ENCODE data around the gene PTPRN. TPM values are rescaled to one million over a fixed set of nuclear protein-coding genes. Genes with fewer than 3 reads are reported as not detected.

Gene PTPRN
- total and polyA plus RNA-seq, 9 of the 15 experiments (the other 6 are each of a cell fraction or from before 2014, with no cell fraction given) = 0.15 to 2.4 (median 0.43) TPM; not detected in 1

DNA sequence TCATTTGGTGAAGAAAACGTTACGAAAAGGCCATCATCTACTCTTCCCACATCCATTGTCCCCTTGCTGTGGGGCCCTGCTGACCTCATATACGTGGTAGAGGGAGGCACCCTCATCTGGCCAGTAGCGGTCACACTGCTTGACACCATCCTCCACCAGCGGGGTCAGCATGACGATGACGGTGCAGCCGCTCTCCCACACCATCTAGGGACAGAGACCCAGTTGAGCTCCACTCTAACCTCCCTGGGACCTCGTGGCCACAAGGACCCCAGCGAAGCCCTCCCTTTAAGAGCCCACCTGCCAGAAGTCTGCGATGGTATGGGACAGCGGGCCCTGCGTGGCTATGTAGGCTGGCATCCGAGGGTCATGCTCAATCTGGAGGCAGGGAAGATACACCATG is 13.1 kb downstream of the PTPRN start (continued):
- TF ChIP-seq, protein P1, sequence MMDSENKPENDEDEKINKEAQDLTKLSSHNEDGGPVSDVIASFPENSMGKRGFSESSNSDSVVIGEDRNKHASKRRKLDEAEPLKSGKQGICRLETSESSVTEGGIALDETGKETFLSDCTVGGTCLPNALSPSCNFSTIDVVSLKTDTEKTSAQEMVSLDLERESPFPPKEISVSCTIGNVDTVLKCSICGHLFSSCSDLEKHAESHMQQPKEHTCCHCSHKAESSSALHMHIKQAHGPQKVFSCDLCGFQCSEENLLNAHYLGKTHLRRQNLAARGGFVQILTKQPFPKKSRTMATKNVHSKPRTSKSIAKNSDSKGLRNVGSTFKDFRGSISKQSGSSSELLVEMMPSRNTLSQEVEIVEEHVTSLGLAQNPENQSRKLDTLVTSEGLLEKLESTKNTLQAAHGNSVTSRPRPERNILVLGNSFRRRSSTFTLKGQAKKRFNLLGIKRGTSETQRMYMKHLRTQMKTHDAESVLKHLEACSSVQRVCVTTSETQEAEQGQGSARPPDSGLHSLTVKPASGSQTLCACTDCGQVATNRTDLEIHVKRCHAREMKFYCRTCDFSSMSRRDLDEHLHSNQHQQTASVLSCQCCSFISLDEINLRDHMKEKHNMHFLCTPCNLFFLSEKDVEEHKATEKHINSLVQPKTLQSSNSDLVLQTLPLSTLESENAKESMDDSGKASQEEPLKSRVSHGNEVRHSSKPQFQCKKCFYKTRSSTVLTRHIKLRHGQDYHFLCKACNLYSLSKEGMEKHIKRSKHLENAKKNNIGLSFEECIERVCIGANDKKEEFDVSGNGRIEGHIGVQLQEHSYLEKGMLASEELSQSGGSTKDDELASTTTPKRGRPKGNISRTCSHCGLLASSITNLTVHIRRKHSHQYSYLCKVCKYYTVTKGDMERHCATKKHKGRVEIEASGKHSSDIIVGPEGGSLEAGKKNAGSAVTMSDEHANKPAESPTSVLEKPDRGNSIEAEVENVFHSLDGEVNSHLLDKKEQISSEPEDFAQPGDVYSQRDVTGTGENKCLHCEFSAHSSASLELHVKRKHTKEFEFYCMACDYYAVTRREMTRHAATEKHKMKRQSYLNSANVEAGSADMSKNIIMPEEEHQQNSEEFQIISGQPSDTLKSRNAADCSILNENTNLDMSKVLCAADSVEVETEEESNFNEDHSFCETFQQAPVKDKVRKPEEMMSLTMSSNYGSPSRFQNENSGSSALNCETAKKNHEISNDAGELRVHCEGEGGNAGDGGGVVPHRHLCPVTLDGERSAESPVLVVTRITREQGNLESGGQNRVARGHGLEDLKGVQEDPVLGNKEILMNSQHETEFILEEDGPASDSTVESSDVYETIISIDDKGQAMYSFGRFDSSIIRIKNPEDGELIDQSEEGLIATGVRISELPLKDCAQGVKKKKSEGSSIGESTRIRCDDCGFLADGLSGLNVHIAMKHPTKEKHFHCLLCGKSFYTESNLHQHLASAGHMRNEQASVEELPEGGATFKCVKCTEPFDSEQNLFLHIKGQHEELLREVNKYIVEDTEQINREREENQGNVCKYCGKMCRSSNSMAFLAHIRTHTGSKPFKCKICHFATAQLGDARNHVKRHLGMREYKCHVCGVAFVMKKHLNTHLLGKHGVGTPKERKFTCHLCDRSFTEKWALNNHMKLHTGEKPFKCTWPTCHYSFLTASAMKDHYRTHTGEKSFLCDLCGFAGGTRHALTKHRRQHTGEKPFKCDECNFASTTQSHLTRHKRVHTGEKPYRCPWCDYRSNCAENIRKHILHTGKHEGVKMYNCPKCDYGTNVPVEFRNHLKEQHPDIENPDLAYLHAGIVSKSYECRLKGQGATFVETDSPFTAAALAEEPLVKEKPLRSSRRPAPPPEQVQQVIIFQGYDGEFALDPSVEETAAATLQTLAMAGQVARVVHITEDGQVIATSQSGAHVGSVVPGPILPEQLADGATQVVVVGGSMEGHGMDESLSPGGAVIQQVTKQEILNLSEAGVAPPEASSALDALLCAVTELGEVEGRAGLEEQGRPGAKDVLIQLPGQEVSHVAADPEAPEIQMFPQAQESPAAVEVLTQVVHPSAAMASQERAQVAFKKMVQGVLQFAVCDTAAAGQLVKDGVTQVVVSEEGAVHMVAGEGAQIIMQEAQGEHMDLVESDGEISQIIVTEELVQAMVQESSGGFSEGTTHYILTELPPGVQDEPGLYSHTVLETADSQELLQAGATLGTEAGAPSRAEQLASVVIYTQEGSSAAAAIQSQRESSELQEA (IDR thresholded peaks at IDR 0.05; ENCODE audit: low read depth) = no peak
- TF ChIP-seq ATF7 (IDR thresholded peaks at IDR 0.05) = peak; percentile 23; the same call in 1 of the 2 replicates
- TF ChIP-seq, protein P2, sequence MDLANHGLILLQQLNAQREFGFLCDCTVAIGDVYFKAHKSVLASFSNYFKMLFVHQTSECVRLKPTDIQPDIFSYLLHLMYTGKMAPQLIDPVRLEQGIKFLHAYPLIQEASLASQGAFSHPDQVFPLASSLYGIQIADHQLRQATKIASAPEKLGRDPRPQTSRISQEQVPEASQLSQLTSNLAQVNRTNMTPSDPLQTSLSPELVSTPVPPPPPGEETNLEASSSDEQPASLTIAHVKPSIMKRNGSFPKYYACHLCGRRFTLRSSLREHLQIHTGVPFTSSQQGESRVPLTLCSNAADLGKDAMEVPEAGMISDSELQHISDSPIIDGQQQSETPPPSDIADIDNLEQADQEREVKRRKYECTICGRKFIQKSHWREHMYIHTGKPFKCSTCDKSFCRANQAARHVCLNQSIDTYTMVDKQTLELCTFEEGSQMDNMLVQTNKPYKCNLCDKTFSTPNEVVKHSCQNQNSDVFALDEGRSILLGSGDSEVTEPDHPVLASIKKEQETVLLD (IDR thresholded peaks at IDR 0.05) = no peak
- TF ChIP-seq RBM15 (IDR thresholded peaks at IDR 0.05; ENCODE audit: insufficient read depth, low read length) = no peak
- TF ChIP-seq NONO (IDR thresholded peaks at IDR 0.05; ENCODE audit: low read depth in 2 of 2, low read length in 1 of 2) = no peak
- no peak for TF ChIP-seq KDM1A (IDR thresholded peaks at IDR 0.05)
- peak; percentile 53; the same call in 1 of the 2 replicates for TF ChIP-seq ZBTB7A (IDR thresholded peaks at IDR 0.05; ENCODE audit: borderline replicate concordance, control insufficient read depth, low read depth, low read length)
- TF ChIP-seq ZKSCAN3 (CRISPR knock-in tag; IDR thresholded peaks at IDR 0.05) = no peak
- TF ChIP-seq, protein P3, sequence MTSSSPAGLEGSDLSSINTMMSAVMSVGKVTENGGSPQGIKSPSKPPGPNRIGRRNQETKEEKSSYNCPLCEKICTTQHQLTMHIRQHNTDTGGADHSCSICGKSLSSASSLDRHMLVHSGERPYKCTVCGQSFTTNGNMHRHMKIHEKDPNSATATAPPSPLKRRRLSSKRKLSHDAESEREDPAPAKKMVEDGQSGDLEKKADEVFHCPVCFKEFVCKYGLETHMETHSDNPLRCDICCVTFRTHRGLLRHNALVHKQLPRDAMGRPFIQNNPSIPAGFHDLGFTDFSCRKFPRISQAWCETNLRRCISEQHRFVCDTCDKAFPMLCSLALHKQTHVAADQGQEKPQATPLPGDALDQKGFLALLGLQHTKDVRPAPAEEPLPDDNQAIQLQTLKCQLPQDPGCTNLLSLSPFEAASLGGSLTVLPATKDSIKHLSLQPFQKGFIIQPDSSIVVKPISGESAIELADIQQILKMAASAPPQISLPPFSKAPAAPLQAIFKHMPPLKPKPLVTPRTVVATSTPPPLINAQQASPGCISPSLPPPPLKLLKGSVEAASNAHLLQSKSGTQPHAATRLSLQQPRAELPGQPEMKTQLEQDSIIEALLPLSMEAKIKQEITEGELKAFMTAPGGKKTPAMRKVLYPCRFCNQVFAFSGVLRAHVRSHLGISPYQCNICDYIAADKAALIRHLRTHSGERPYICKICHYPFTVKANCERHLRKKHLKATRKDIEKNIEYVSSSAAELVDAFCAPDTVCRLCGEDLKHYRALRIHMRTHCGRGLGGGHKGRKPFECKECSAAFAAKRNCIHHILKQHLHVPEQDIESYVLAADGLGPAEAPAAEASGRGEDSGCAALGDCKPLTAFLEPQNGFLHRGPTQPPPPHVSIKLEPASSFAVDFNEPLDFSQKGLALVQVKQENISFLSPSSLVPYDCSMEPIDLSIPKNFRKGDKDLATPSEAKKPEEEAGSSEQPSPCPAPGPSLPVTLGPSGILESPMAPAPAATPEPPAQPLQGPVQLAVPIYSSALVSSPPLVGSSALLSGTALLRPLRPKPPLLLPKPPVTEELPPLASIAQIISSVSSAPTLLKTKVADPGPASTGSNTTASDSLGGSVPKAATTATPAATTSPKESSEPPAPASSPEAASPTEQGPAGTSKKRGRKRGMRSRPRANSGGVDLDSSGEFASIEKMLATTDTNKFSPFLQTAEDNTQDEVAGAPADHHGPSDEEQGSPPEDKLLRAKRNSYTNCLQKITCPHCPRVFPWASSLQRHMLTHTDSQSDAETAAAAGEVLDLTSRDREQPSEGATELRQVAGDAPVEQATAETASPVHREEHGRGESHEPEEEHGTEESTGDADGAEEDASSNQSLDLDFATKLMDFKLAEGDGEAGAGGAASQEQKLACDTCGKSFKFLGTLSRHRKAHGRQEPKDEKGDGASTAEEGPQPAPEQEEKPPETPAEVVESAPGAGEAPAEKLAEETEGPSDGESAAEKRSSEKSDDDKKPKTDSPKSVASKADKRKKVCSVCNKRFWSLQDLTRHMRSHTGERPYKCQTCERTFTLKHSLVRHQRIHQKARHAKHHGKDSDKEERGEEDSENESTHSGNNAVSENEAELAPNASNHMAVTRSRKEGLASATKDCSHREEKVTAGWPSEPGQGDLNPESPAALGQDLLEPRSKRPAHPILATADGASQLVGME (CRISPR knock-in tag; IDR thresholded peaks at IDR 0.05) = no peak
- no peak for TF ChIP-seq KHSRP (IDR thresholded peaks at IDR 0.05)
- TF ChIP-seq BRF1 (IDR thresholded peaks at IDR 0.05; ENCODE audit: borderline replicate concordance, extremely low read depth, insufficient read length) = no peak
- no peak for TF ChIP-seq GABPA (tag; conservative IDR thresholded peaks at IDR 0.05; ENCODE audit: low read depth)
- no peak for TF ChIP-seq TRIM28 (IDR thresholded peaks at IDR 0.05)
